Measurements from ENCODE around the gene BRD7. TPM values are rescaled to one million over a fixed set of nuclear protein-coding genes. Genes with fewer than 3 reads are reported as not detected.

BRD7 gene
- total RNA-seq, 2 donors from 2014 or later = 56.9 to 63.5 TPM

GRCh38 chr16:50304467-50305440 lies 64.0 kb downstream of the BRD7 start:
- Histone ChIP-seq H3K27me3 (replicated peaks; ENCODE audit: insufficient read depth) (no peaks in the 10 kb centered on the region), H3K9me3 (no peaks in the 10 kb centered on the region), H3K27ac (no peak overlapping the region), H3K36me3 (no peaks in the 10 kb centered on the region), H3K4me3 (no peak overlapping the region), H3K4me1 (ENCODE audit: control insufficient read depth in 1 of 2, low read depth in 2 of 2) (peaks cover 4 to 7% of the 10 kb centered on the region in 2 donors)
- ATAC-seq (ENCODE audit: insufficient number of reproducible peaks, low FRiP score, low read depth) = no peak
- TF ChIP-seq, protein P1, sequence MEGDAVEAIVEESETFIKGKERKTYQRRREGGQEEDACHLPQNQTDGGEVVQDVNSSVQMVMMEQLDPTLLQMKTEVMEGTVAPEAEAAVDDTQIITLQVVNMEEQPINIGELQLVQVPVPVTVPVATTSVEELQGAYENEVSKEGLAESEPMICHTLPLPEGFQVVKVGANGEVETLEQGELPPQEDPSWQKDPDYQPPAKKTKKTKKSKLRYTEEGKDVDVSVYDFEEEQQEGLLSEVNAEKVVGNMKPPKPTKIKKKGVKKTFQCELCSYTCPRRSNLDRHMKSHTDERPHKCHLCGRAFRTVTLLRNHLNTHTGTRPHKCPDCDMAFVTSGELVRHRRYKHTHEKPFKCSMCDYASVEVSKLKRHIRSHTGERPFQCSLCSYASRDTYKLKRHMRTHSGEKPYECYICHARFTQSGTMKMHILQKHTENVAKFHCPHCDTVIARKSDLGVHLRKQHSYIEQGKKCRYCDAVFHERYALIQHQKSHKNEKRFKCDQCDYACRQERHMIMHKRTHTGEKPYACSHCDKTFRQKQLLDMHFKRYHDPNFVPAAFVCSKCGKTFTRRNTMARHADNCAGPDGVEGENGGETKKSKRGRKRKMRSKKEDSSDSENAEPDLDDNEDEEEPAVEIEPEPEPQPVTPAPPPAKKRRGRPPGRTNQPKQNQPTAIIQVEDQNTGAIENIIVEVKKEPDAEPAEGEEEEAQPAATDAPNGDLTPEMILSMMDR (IDR thresholded peaks at IDR 0.05) = no peak
- no peak for DNase-seq (ENCODE audit: low spot score)

DNA sequence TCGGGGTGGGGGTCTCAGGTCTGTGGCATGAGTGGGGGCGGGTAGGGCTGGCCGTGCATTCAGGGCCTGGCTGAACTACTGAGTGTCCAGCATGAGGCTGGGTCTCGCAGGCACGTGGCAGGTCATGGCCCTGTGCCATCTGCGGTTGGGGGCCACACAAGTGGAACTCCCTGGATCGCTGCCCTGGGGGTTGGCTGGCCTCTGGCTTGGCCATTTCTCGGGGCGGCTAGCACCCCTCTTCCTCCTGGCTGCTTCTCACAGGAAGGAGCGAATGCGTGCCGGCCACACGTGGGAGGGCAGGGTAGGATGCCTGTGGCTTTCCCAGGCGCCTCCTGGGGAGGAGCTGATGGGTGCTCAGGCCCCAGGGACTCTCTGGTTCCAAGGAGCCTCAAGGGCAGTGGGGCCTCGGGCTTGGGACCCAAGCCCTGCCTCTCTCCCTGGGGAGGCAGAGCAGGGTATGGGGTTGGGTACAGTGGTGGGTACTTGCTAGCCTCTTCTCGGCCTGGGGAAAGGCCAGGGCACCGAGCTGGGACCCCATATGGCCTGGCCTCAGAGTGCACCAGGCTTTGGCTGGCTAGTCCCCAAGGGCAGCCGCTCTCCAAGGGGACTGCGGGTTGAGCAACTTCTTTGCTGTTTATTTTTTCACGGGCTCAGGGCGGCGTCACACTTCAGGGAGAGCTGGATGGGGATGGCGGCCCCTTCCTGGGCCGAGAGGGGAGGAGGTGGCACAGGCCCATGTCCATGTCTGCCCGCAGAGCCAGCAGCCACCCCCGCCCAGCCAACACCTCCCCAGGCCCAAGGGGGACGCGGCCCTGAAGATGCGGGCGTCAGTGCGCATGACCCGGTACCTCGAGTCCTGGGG lies 65.0 kb downstream of the BRD7 start:
- DNase-seq (ENCODE audit: low spot score) (no peak), ATAC-seq (ENCODE audit: insufficient number of reproducible peaks, low FRiP score, low read depth) (no peak)
- TF ChIP-seq, protein P1 (IDR thresholded peaks at IDR 0.05) = no peak
- no peak overlapping the region for H3K4me3 ChIP-seq
- no peak overlapping the region for H3K27ac ChIP-seq
- no peaks in the 10 kb centered on the region for H3K27me3 ChIP-seq (replicated peaks; ENCODE audit: insufficient read depth)
- no peaks in the 10 kb centered on the region for H3K4me1 ChIP-seq (ENCODE audit: control insufficient read depth in 1 of 2, low read depth in 2 of 2)
- H3K36me3 ChIP-seq = no peaks in the 10 kb centered on the region
- no peaks in the 10 kb centered on the region for H3K9me3 ChIP-seq

GRCh38 chr16:50303041-50303604 lies 65.7 kb downstream of the BRD7 start:
- Histone ChIP-seq H3K36me3 (no peaks in the 10 kb centered on the region), H3K9me3 (no peaks in the 10 kb centered on the region), H3K4me3 (no peak overlapping the region), H3K27ac (no peak overlapping the region), H3K27me3 (replicated peaks; ENCODE audit: insufficient read depth) (no peaks in the 10 kb centered on the region), H3K4me1 (ENCODE audit: control insufficient read depth in 1 of 2, low read depth in 2 of 2) (no peaks in the 10 kb centered on the region)
- TF ChIP-seq, protein P1 (IDR thresholded peaks at IDR 0.05) = no peak
- no peak for DNase-seq (ENCODE audit: low spot score)
- ATAC-seq (ENCODE audit: insufficient number of reproducible peaks, low FRiP score, low read depth) = no peak

GRCh38 chr16:50302472-50303005 lies 66.2 kb downstream of the BRD7 start:
- H3K9me3 ChIP-seq = no peaks in the 10 kb centered on the region
- H3K4me3 ChIP-seq = no peak overlapping the region
- H3K4me1 ChIP-seq (ENCODE audit: control insufficient read depth in 1 of 2, low read depth in 2 of 2) = no peaks in the 10 kb centered on the region
- H3K36me3 ChIP-seq = no peaks in the 10 kb centered on the region
- no peaks in the 10 kb centered on the region for H3K27me3 ChIP-seq (replicated peaks; ENCODE audit: insufficient read depth)
- H3K27ac ChIP-seq = no peak overlapping the region
- ATAC-seq (ENCODE audit: insufficient number of reproducible peaks, low FRiP score, low read depth) (no peak), DNase-seq (ENCODE audit: low spot score) (no peak)
- TF ChIP-seq, protein P1 (IDR thresholded peaks at IDR 0.05) = no peak
